ENCODE results near the gene OR5K4.

OR5K4 gene

GRCh38 chr3:98341758-98342157 lies 11.9 kb upstream of the OR5K4 start:
- POLR2A ChIA-PET, result no interaction called here
- TF ChIP-seq CTCF (IDR thresholded peaks at IDR 0.05; ENCODE audit: insufficient read depth, low read length, missing control alignments), result no peak
- DNase-seq (ENCODE audit: low read depth, low spot score), result no peak
- H3K4me3 ChIP-seq (ENCODE audit: low read depth, low read length), result no peak overlapping the region
- CTCF ChIA-PET, result no interaction called here

- no peak for DNase-seq (ENCODE audit: low read depth, low spot score)
Observed at GRCh38 chr3:98343647-98344507, 9.8 kb upstream of the OR5K4 start.

GRCh38 chr3:98350082-98350481 lies 3.6 kb upstream of the OR5K4 start:
- no peak for DNase-seq (ENCODE audit: low read depth, low spot score)
- no peak for TF ChIP-seq CTCF (IDR thresholded peaks at IDR 0.05; ENCODE audit: insufficient read depth, low read length, missing control alignments)
- H3K4me3 ChIP-seq (ENCODE audit: low read depth, low read length), result no peak overlapping the region
- CTCF ChIA-PET, result no interaction called here
- POLR2A ChIA-PET, result no interaction called here

More at GRCh38 chr3:98343647-98344507, 9.8 kb upstream of the OR5K4 start:
- no peak overlapping the region for H3K4me3 ChIP-seq (ENCODE audit: low read depth, low read length)
- POLR2A ChIA-PET, result no interaction called here
- CTCF ChIA-PET, result interaction anchor here (0.7 to 1.7 kb wide), 3 partner anchors 14 to 303 kb away, joined by 3 to 5 read pairs (median 3); no protein-coding TSS in a partner anchor
- peak; percentile 39 for TF ChIP-seq CTCF (IDR thresholded peaks at IDR 0.05; ENCODE audit: insufficient read depth, low read length, missing control alignments)

- CTCF ChIA-PET, result no interaction called here
- DNase-seq (ENCODE audit: low read depth, low spot score), result no peak
- POLR2A ChIA-PET, result no interaction called here
- no peak overlapping the region for H3K4me3 ChIP-seq (ENCODE audit: low read depth, low read length)
- no peak for TF ChIP-seq CTCF (IDR thresholded peaks at IDR 0.05; ENCODE audit: insufficient read depth, low read length, missing control alignments)
Observed at GRCh38 chr3:98359250-98359649, 5.6 kb downstream of the OR5K4 start.

GRCh38 chr3:98359993-98360675 lies 6.5 kb downstream of the OR5K4 start:
- no peak for TF ChIP-seq CTCF (IDR thresholded peaks at IDR 0.05; ENCODE audit: insufficient read depth, low read length, missing control alignments)
- POLR2A ChIA-PET, result no interaction called here
- CTCF ChIA-PET, result no interaction called here
- no peak for DNase-seq (ENCODE audit: low read depth, low spot score)
- H3K4me3 ChIP-seq (ENCODE audit: low read depth, low read length), result no peak overlapping the region

- H3K4me3 ChIP-seq (ENCODE audit: low read depth, low read length), result no peak overlapping the region
- CTCF ChIA-PET, result no interaction called here
- POLR2A ChIA-PET, result no interaction called here
- no peak for DNase-seq (ENCODE audit: low read depth, low spot score)
- no peak for TF ChIP-seq CTCF (IDR thresholded peaks at IDR 0.05; ENCODE audit: insufficient read depth, low read length, missing control alignments)
Observed at GRCh38 chr3:98360681-98361080, 7.0 kb downstream of the OR5K4 start.
